Nephron progenitor cell (in vitro differentiated cells): ENCODE data around the gene PIK3C3.
"Not testable (repeated sequence)": the region's sequence is repeated elsewhere in the genome, so short reads cannot be mapped to it uniquely, and the experiment has no call there.

ENCODE experiments used
- DNase-seq: peaks from one replicate; pipeline ENCODE4 v3.0.0; 2021
- H3K27ac Mint-ChIP-seq: 2 replicates; pipeline ENCODE4 v1.8.0; 2021; ENCODE audit warnings: mild to moderate bottlenecking, moderate library complexity, mixed read lengths
- H3K27me3 Mint-ChIP-seq: 2 replicates; pipeline ENCODE4 v1.8.0; 2021; ENCODE audit warnings: mild to moderate bottlenecking, low read depth, mixed read lengths; ENCODE audit not compliant: poor library complexity
- H3K36me3 Mint-ChIP-seq: 2 replicates; pipeline ENCODE4 v1.8.0; 2021; ENCODE audit warnings: low read depth, mixed read lengths
- H3K4me1 Mint-ChIP-seq: 2 replicates; pipeline ENCODE4 v1.8.0; 2021; ENCODE audit warnings: mixed read lengths
- H3K4me3 Mint-ChIP-seq: 2 replicates; pipeline ENCODE4 v1.8.0; 2021; ENCODE audit warnings: mild to moderate bottlenecking, moderate library complexity, mixed read lengths
- H3K9me3 Mint-ChIP-seq: 2 replicates; pipeline ENCODE4 v1.8.0; 2021; ENCODE audit warnings: mild to moderate bottlenecking, moderate library complexity, mixed read lengths
- TF ChIP-seq, protein P1 (sequence below): fragments of 200-600 bp; sonication (generic); IDR thresholded peaks from 2 replicates; pipeline ENCODE4 v1.5.0; 2021; ENCODE audit warnings: antibody characterized with exemption

PIK3C3 gene

DNA sequence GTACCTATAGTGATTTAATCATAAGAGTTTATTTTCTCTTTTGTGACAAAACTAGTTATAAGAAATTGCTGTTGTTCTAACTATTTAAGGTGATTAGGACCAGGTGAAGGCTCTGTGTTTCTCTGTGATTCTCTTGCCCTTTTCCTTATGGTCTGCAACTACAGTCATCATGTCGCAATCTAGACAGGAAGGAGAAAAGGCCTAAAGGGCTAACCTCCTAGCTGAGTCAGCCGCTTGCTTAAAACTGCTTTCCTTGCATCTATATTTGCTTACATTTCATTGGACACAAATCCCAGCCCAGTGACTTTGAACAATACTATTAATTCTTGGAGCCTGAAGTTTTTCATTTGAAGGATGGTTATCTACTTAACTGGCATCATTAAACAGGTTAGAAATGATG is 93.1 kb downstream of the PIK3C3 start:
- Mint-ChIP-seq H3K36me3 (peaks cover 32% of the 10 kb centered on the region), H3K4me3 (no peak overlapping the region), H3K27ac (no peak overlapping the region), H3K9me3 (no peaks in the 10 kb centered on the region), H3K27me3 (no peaks in the 10 kb centered on the region), H3K4me1 (peaks cover 21% of the 10 kb centered on the region)
- TF ChIP-seq, protein P1, sequence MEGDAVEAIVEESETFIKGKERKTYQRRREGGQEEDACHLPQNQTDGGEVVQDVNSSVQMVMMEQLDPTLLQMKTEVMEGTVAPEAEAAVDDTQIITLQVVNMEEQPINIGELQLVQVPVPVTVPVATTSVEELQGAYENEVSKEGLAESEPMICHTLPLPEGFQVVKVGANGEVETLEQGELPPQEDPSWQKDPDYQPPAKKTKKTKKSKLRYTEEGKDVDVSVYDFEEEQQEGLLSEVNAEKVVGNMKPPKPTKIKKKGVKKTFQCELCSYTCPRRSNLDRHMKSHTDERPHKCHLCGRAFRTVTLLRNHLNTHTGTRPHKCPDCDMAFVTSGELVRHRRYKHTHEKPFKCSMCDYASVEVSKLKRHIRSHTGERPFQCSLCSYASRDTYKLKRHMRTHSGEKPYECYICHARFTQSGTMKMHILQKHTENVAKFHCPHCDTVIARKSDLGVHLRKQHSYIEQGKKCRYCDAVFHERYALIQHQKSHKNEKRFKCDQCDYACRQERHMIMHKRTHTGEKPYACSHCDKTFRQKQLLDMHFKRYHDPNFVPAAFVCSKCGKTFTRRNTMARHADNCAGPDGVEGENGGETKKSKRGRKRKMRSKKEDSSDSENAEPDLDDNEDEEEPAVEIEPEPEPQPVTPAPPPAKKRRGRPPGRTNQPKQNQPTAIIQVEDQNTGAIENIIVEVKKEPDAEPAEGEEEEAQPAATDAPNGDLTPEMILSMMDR, result no peak
- DNase-seq, result no peak

DNA sequence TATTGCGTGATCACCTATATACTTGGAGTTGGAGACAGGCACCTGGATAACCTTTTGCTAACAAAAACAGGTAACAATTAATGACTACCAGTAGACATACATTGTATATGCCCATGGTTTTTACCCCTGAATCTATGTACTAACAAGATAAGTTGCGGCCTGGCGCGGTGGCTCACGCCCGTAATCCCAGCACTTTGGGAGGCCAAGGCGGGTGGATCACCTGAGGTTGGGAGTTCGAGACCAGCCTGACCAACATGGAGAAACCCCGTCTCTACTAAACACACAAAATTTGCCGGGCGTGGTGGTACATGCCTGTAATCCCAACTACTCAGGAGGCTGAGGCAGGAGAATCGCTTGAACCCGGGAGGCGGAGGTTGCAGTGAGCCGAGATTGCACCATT is 94.5 kb downstream of the PIK3C3 start:
- DNase-seq, H3K4me3 Mint-ChIP-seq, H3K27me3 Mint-ChIP-seq, H3K27ac Mint-ChIP-seq, H3K9me3 Mint-ChIP-seq: not testable (repeated sequence)
- Mint-ChIP-seq H3K4me1 (peaks cover 32% of the 10 kb centered on the region), H3K36me3 (peaks cover 20% of the 10 kb centered on the region)

DNA sequence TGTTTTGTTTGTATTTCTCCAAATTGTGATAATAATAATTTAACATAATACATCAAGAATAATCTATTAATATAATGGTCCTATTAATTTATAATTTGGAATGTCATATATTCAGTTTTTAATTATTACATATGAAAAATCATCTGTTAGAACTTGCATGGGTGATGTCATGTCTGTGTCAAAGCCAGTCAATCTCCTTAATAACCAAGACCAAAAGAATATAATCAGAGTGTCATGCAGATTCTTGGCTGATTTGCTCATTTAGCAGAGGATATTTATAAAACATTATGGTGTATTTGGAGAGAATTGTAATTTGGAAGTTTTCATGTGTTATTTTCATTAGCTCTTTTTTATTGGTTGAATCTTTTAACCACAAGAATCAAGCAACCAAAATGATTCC is 96.4 kb downstream of the PIK3C3 start:
- no peak overlapping the region for H3K4me3 Mint-ChIP-seq

GRCh38 chr18:42052122-42052708 is 97.2 kb downstream of the PIK3C3 start:
- no peaks in the 10 kb centered on the region for H3K9me3 Mint-ChIP-seq
- no peak for DNase-seq
- H3K4me1 Mint-ChIP-seq, result peaks cover 35% of the 10 kb centered on the region
- H3K27me3 Mint-ChIP-seq, result no peaks in the 10 kb centered on the region
- no peak overlapping the region for H3K4me3 Mint-ChIP-seq
- TF ChIP-seq, protein P1, result peak; percentile 44
- H3K36me3 Mint-ChIP-seq, result peaks cover 25% of the 10 kb centered on the region
- no peak overlapping the region for H3K27ac Mint-ChIP-seq

More for the DNA sequence above, 96.4 kb downstream of the PIK3C3 start:
- Mint-ChIP-seq H3K4me1 (peaks cover 35% of the 10 kb centered on the region), H3K9me3 (no peaks in the 10 kb centered on the region), H3K27me3 (no peaks in the 10 kb centered on the region), H3K36me3 (peaks cover 25% of the 10 kb centered on the region), H3K27ac (no peak overlapping the region)
- TF ChIP-seq, protein P1, result no peak
- DNase-seq, result no peak

DNA sequence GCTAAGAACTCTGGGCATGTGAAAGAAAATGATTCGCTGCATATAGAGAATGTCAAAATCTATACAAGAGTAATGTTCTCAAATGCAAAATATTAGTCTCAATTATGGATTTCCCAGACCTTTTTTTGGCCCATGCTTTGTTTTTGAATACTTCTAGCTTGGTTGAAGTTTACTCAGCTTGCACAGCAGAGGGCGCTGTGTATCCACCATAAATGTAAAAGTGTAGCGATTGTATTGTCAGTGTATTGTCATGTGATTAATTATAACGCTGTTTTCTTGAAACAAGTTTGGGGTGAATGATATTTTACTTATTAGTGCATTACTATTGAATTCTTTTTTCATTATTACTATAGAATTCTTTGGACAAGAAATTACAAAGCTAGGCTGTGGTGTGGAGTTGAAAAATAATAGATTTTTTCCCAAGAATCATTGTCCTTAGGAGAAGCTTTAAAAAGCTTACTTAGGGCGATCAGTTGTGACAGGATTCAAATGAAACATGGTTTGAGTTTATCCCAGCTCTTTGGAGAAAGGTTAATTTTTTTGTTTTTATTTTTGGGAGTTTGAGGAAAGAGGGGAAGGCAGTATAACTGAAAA is 98.3 kb downstream of the PIK3C3 start:
- DNase-seq, result peak; percentile 74

GRCh38 chr18:42064109-42064508 is 109.1 kb downstream of the PIK3C3 start:
- no peak for DNase-seq
- Mint-ChIP-seq H3K27me3 (no peaks in the 10 kb centered on the region), H3K4me3 (no peak overlapping the region), H3K27ac (no peak overlapping the region), H3K4me1 (peaks cover 14% of the 10 kb centered on the region), H3K9me3 (no peaks in the 10 kb centered on the region), H3K36me3 (peaks cover 53% of the 10 kb centered on the region)
- TF ChIP-seq, protein P1, result no peak

More for the DNA sequence above, 98.3 kb downstream of the PIK3C3 start:
- H3K4me1 Mint-ChIP-seq, result peaks cover 35% of the 10 kb centered on the region
- no peaks in the 10 kb centered on the region for H3K9me3 Mint-ChIP-seq
- TF ChIP-seq, protein P1, result peak; percentile 89
- peaks cover 30% of the 10 kb centered on the region for H3K36me3 Mint-ChIP-seq
- H3K27me3 Mint-ChIP-seq, result no peaks in the 10 kb centered on the region
- H3K4me3 Mint-ChIP-seq, result no peak overlapping the region
- no peak overlapping the region for H3K27ac Mint-ChIP-seq
